HG03432 (cell line): ENCODE data around the gene GON7.
"Not testable (repeated sequence)": the region's sequence is repeated elsewhere in the genome, so short reads cannot be mapped to it uniquely, and the experiment has no call there.

ENCODE experiments used
- ATAC-seq: cut with Tn5 transposase; IDR thresholded peaks from one replicate; pipeline ENCODE4 v1.9.1; 2021; ENCODE audit warnings: mild to moderate bottlenecking, moderate library complexity; ENCODE audit not compliant: unreplicated experiment

The GON7 gene, protein sequence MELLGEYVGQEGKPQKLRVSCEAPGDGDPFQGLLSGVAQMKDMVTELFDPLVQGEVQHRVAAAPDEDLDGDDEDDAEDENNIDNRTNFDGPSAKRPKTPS

GRCh38 chr14:93206793-93207467 lies at the start of gene GON7, which contains the start of gene UBR7:
Gene GON7, minus strand, starts transcription at chr14:93207065. Its CDS starts 28 bp downstream, at chr14:93207037.
Gene UBR7, plus strand, starts transcription at chr14:93207256. Its CDS starts 36 bp downstream, at chr14:93207292.
- ATAC-seq = peak; percentile 87

- ATAC-seq = no peak
These were observed 42.4 kb upstream of the GON7 start for GRCh38 chr14:93249128-93249831.

GRCh38 chr14:93246534-93246933 lies 39.7 kb upstream of the GON7 start:
- no peak for ATAC-seq

DNA sequence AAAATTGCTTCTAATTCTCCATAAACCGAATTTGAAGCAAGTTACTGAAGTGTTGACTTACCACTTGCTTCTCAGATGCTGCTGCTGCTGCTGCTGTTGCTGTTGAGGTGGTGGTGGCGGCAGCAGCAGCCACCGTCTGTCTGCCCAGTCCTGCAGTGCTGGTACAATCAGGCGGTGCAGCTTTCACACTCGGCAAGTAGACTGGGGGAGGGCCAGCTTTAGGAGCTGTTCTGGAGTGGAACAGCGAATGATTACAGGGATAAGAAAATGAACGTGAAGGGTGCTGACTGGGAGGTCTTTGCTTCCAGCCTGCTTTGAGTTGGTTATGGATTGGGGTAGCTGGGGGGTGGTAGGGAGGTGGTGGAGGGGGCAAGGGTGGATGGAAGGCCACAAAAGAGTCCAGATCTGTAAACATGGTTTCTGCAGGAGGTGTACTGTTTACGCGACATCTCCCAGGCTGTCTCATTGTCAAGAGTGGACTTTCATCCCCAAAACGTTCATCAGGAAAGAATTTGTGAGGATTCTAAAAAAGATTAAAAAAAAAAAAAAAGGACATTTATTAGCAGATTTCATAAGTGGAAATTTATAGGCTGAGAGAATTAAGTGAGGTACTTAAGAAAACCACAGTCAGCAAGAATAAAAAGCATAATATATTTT lies 39.0 kb upstream of the GON7 start:
- ATAC-seq = no peak

DNA sequence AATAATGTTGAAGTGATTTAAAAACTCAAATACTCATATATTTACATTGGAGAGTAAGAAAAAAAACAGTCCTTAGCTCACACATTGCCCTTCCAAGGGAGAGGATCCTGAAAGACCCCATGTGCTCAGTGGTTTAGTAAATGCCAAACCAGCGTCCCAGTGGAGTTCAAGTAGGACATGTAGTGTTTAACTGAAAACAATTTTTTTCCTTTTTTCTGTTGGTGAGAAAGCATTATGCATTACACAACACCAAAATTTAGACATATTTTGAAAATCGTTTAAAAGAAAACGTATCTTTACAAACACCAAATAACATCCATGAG lies 33.8 kb upstream of the GON7 start:
- ATAC-seq = no peak

GRCh38 chr14:93239869-93240677 lies 33.2 kb upstream of the GON7 start:
- no peak for ATAC-seq

GRCh38 chr14:93234798-93235197 lies 27.9 kb upstream of the GON7 start:
- no peak for ATAC-seq

GRCh38 chr14:93233078-93233477 lies 26.2 kb upstream of the GON7 start:
- ATAC-seq = not testable (repeated sequence)

GRCh38 chr14:93232159-93232558 lies 25.3 kb upstream of the GON7 start:
- no peak for ATAC-seq

DNA sequence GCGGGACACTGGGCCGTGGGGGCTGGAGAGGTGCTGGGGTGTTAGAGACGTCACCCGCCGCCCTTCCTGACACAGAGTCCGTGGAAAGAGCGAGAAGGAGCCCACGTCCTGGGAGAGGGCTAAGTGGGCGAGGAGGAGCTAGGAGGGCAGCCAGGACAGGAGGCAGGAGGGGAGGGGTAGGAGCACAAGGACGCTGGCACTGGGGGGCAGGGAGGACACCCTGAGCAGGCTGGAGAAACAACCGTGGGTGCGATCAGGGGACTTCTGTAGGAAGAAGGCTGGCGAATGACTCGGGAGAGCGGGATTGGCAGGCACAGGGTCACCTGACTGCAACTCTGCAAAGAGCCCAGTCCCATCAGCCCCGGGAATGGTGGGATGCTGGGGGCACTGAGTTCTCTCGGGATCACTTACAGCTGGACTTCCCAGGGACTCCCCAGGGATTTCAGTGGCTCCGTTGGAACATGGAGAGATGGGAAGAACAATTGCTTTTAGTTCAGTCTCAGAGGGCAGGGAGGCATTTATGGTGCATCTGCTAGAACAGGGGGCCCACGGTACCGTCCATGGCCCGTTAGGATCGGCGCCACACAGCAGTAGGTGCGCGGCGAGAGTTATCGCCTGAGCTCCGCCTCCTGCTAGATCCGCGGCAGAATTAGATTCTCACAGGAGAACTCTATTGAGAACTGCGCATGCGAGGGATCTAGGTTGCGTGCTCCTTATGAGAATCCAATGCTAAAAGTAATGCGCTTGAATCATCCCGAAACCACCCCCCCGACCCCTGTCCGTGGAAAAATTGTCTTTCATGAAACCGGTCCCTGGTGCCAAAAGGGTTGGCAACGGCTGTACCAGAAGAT lies 24.5 kb upstream of the GON7 start:
- no peak for ATAC-seq

- no peak for ATAC-seq
These were observed 23.7 kb upstream of the GON7 start for GRCh38 chr14:93230539-93230938.

DNA sequence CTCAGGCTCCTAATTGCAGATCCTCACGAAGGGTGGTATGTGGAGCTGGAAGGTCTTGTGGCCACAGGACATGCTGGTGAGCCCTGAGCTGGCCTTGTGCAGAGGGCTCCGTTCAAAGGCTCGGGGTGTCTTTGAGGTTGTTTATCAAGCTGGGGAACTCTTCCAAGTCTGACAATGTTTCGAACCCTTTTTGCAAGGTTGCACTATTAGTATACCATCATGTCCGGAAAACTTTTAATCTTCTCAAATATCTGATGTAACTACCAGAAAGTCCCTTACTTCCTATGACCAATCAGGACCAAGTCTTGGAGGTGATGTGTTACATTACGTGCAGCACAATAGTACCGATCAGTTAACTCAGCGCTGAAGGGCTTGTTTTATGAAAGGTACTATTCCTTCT lies 21.7 kb upstream of the GON7 start:
- ATAC-seq = no peak

DNA sequence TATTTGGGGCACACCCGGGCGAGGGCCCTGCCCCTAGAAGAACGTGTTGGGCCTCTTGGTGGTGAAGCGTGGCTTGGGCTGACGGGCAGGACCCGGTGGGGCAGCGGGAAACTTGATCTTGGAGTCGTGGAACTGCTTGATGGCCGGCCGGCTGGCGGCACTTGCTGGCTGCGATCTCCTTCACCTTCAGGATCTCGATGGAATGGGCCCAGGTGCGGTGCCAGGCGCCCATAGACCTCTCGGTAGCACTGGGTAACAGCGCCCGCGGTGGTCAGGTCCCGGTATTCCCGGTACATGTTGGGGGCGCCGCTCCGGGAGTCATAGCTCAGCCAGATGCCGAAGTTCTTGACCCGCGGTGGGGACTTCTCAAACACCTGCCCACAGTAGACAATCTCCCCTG lies 16.7 kb upstream of the GON7 start:
- ATAC-seq = no peak

DNA sequence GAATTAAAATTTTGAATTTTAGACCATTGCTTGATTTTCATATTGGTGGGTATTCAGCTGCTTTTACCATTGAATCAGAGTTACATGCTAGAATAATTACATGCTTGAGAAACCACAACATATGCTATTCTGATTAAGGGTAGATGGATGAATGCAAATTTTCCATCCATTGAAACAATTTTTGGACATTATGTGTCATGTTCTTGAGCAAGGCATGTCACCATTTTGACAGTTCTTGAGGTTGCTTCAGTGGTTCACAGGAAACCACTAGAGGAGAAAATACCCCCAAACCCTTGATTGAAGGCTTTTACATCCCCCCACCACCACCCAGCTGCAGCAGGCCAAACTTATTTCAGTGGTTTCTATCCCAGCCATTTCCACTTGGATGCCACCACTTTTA lies 13.6 kb upstream of the GON7 start:
- no peak for ATAC-seq

GRCh38 chr14:93219103-93219726 lies 12.3 kb upstream of the GON7 start:
- no peak for ATAC-seq

- ATAC-seq = no peak
These were observed 7.7 kb upstream of the GON7 start for GRCh38 chr14:93214598-93214997.

DNA sequence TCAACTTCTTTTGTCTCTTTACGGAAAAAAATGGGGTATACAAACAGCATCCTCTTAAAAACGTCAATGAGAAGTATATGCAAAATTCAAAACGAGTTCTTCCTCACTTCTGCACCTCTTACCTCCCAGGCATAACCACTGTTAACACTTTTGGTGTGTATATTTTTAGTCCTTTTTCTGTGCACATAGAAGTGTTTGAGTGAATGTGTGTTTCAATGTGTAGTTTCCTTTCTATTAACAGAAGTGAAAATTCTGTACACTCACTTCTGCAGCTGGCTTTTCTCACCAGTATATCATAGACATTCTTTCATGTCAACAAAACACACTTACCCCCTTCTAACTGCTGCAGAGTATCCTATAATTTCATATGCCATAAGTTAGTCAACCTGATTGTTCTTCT lies 5.6 kb upstream of the GON7 start:
- peak; percentile 66 for ATAC-seq

GRCh38 chr14:93207468-93208308 lies 823 bp upstream of the GON7 start:
- ATAC-seq = peak; percentile 49
